ENCODE results near the gene GALP.

GALP gene

GRCh38 chr19:56222901-56223300 lies 47.1 kb downstream of the GALP start:
- Histone ChIP-seq H3K27me3 (ENCODE audit: insufficient read depth, low read length, poor library complexity, severe bottlenecking) (no peaks in the 10 kb centered on the region), H3K9me3 (ENCODE audit: insufficient read depth, low read depth, low read length) (no peaks in the 10 kb centered on the region), H3K4me1 (ENCODE audit: insufficient read depth, low read length, poor library complexity, severe bottlenecking) (no peaks in the 10 kb centered on the region), H2AFZ (ENCODE audit: low read length) (no peak overlapping the region), H3K4me3 (ENCODE audit: low read length, poor library complexity, severe bottlenecking) (no peak overlapping the region), H3K9me2 (replicated peaks; ENCODE audit: low read depth, low read length) (no peaks in the 10 kb centered on the region), H3F3A (ENCODE audit: low read depth) (no peaks in the 10 kb centered on the region), H4K20me1 (ENCODE audit: insufficient read depth, low read length, poor library complexity, severe bottlenecking) (no peaks in the 10 kb centered on the region), H3K9ac (ENCODE audit: low read depth, low read length, poor library complexity, severe bottlenecking) (no peak overlapping the region), H3K79me2 (ENCODE audit: insufficient read depth, low read length) (no peaks in the 10 kb centered on the region), H3K36me3 (ENCODE audit: insufficient read depth, low read length) (peaks cover 10% of the 10 kb centered on the region; the same call in 1 of the 2 replicates), H3K4me2 (ENCODE audit: low read depth, low read length, poor library complexity, severe bottlenecking) (no peak overlapping the region)
- TF ChIP-seq CTCF (conservative IDR thresholded peaks at IDR 0.05; ENCODE audit: low read length) (peak; percentile 29; the same call in 1 of the 2 replicates), EZH2phosphoT487 (IDR thresholded peaks at IDR 0.05; ENCODE audit: borderline replicate concordance) (no peak)

GRCh38 chr19:56223481-56223880 lies 47.7 kb downstream of the GALP start:
- Histone ChIP-seq H3K9ac (ENCODE audit: low read depth, low read length, poor library complexity, severe bottlenecking) (no peak overlapping the region), H3K4me1 (ENCODE audit: insufficient read depth, low read length, poor library complexity, severe bottlenecking) (no peaks in the 10 kb centered on the region)

More at GRCh38 chr19:56223481-56223880, 47.7 kb downstream of the GALP start:
- no peaks in the 10 kb centered on the region for H4K20me1 ChIP-seq (ENCODE audit: insufficient read depth, low read length, poor library complexity, severe bottlenecking)
- H2AFZ ChIP-seq (ENCODE audit: low read length): no peak overlapping the region
- H3K4me3 ChIP-seq (ENCODE audit: low read length, poor library complexity, severe bottlenecking): no peak overlapping the region
- H3K9me3 ChIP-seq (ENCODE audit: insufficient read depth, low read depth, low read length): no peaks in the 10 kb centered on the region
- no peak for TF ChIP-seq CTCF (conservative IDR thresholded peaks at IDR 0.05; ENCODE audit: low read length)
- no peak for TF ChIP-seq EZH2phosphoT487 (IDR thresholded peaks at IDR 0.05; ENCODE audit: borderline replicate concordance)
- H3K9me2 ChIP-seq (replicated peaks; ENCODE audit: low read depth, low read length): no peaks in the 10 kb centered on the region
- H3K4me2 ChIP-seq (ENCODE audit: low read depth, low read length, poor library complexity, severe bottlenecking): no peak overlapping the region
- H3K36me3 ChIP-seq (ENCODE audit: insufficient read depth, low read length): peaks cover 10% of the 10 kb centered on the region; the same call in 1 of the 2 replicates
- H3F3A ChIP-seq (ENCODE audit: low read depth): no peaks in the 10 kb centered on the region
- H3K27me3 ChIP-seq (ENCODE audit: insufficient read depth, low read length, poor library complexity, severe bottlenecking): no peaks in the 10 kb centered on the region
- H3K79me2 ChIP-seq (ENCODE audit: insufficient read depth, low read length): no peaks in the 10 kb centered on the region

All from Loucy (cell line).